Endothelial cell of umbilical vein (primary cell): ENCODE data around the gene MRPS5. TPM values are rescaled to one million over a fixed set of nuclear protein-coding genes. Genes with fewer than 3 reads are reported as not detected.

Experiments
- BruUV-seq: library from RNA; stranded (reverse); fragments of 400-500 nt; replicated peaks from 2 replicates; lab custom pipeline; 2021; lab: Mats Ljungman, UMichigan
- CTCF ChIA-PET: fragments of 300-600, 350-600 bp; sonication (Branson Sonifier 250); formaldehyde crosslinking; loops from one replicate; lab custom pipeline; 2021; ENCODE audit warnings: antibody characterized with exemption, inconsistent platforms; lab: Charles Lee
- POLR2A ChIA-PET: fragments of 300-600, 350-600 bp; sonication (Branson Sonifier 250); formaldehyde crosslinking; loops from one replicate; lab custom pipeline; 2021; ENCODE audit warnings: antibody characterized with exemption, inconsistent platforms; lab: Charles Lee
- DNase-seq: peaks from one replicate; pipeline ENCODE4 v3.0.0-alpha.2; 2011; ENCODE audit warnings: low read depth, low spot score
- FAIRE-seq: peaks from 2 replicates; lab custom pipeline; 2011; peaks lifted over from hg19 to GRCh38; lab: Jason Lieb, UNC
- H2AFZ ChIP-seq: 2 replicates; pipeline ENCODE4 v1.6.0; 2012; ENCODE audit warnings: low read depth, low read length, control low read depth, inconsistent platforms
- H3K27ac ChIP-seq: 2 replicates; pipeline ENCODE4 v1.5.1; 2011; ENCODE audit warnings: low read depth, mild to moderate bottlenecking, control low read depth, low read length, moderate library complexity; ENCODE audit not compliant: insufficient read depth
- H3K27me3 ChIP-seq, 2 experiments: 2 replicates each; pipeline versions ENCODE4 v1.6.0 to v1.6.1; 2011; ENCODE audit warnings: low read length in 2 of 2, mixed read lengths in 1 of 2; ENCODE audit not compliant: control insufficient read depth in 2 of 2, insufficient read depth in 2 of 2
- H3K36me3 ChIP-seq, 2 experiments: 2 replicates in 1 of 2; 3 replicates in 1 of 2; pipeline ENCODE4 v1.5.1; 2011; ENCODE audit warnings: low read length in 2 of 2, mild to moderate bottlenecking in 1 of 2, moderate library complexity in 1 of 2; ENCODE audit not compliant: control insufficient read depth in 2 of 2, insufficient read depth in 2 of 2; ENCODE audit errors: extremely low read depth in 1 of 2
- H3K4me1 ChIP-seq: 3 replicates; pipeline ENCODE4 v1.5.1; 2011; ENCODE audit warnings: mild to moderate bottlenecking, low read length; ENCODE audit not compliant: control insufficient read depth, insufficient read depth; ENCODE audit errors: extremely low read depth
- H3K4me2 ChIP-seq: 2 replicates; pipeline ENCODE4 v1.6.1; 2011; ENCODE audit warnings: low read length, control low read depth, mixed read lengths; ENCODE audit not compliant: insufficient read depth
- H3K4me3 ChIP-seq, 3 experiments: fragments of 200-600 bp in 1 of 3; sonication (generic), shearing (Covaris generic) in 1 of 3; replicated peaks in 1 of 3; 2 replicates each; pipeline ENCODE4 v1.5.1; 2011 to 2016; ENCODE audit warnings: control low read depth in 3 of 3, low read length in 3 of 3, mild to moderate bottlenecking in 2 of 3, inconsistent platforms in 1 of 3, low read depth in 1 of 3, moderate library complexity in 1 of 3; ENCODE audit not compliant: insufficient read depth in 1 of 3
- H3K79me2 ChIP-seq: 2 replicates; pipeline ENCODE4 v1.6.0; 2012; ENCODE audit warnings: low read length, inconsistent platforms; ENCODE audit not compliant: control insufficient read depth, insufficient read depth
- H3K9ac ChIP-seq: replicated peaks from 2 replicates; pipeline ENCODE3; 2011; ENCODE audit warnings: low read length, control low read depth; ENCODE audit not compliant: insufficient read depth; ENCODE audit errors: extremely low read depth
- H3K9me1 ChIP-seq: replicated peaks from 3 replicates; pipeline ENCODE4 v1.6.0; 2011; ENCODE audit warnings: mild to moderate bottlenecking, low read length; ENCODE audit not compliant: control insufficient read depth, insufficient read depth; ENCODE audit errors: extremely low read depth
- H3K9me3 ChIP-seq: replicated peaks from 2 replicates; pipeline ENCODE4 v1.5.1; 2012; ENCODE audit warnings: low read length, inconsistent platforms; ENCODE audit not compliant: control insufficient read depth, insufficient read depth
- H4K20me1 ChIP-seq: replicated peaks from 2 replicates; pipeline ENCODE3; 2011; ENCODE audit warnings: mild to moderate bottlenecking, low read length; ENCODE audit not compliant: control insufficient read depth, insufficient read depth; ENCODE audit errors: extremely low read depth
- CTCF ChIP-seq, 2 donors: IDR thresholded peaks; 1 replicate in 1 of 2; 2 replicates in 1 of 2; pipeline ENCODE4 v1.5.1; 2011; ENCODE audit warnings: low read length in 2 of 2, mild to moderate bottlenecking in 2 of 2, moderate library complexity in 2 of 2, control low read depth in 1 of 2, inconsistent platforms in 1 of 2, low read depth in 1 of 2; ENCODE audit not compliant: insufficient read depth in 1 of 2; ENCODE audit errors: extremely low read depth in 1 of 2
- EZH2 ChIP-seq: IDR thresholded peaks from 2 replicates; pipeline ENCODE4 v1.6.1; 2012; ENCODE audit warnings: borderline replicate concordance, low read depth, mild to moderate bottlenecking, moderate library complexity, low read length, inconsistent platforms; ENCODE audit not compliant: severe bottlenecking
- FOS ChIP-seq: IDR thresholded peaks from 2 replicates; pipeline ENCODE4 v1.6.1; 2011; ENCODE audit warnings: mild to moderate bottlenecking, low read length, moderate library complexity, borderline replicate concordance; ENCODE audit not compliant: insufficient read depth
- GATA2 ChIP-seq: IDR thresholded peaks from 2 replicates; pipeline ENCODE4 v1.7.0; 2011; ENCODE audit warnings: low read depth, mild to moderate bottlenecking, moderate library complexity, mixed read lengths, low read length; ENCODE audit not compliant: insufficient read length, insufficient read depth
- JUN ChIP-seq: IDR thresholded peaks from 2 replicates; pipeline ENCODE4 v1.6.1; 2011; ENCODE audit warnings: borderline replicate concordance, low read depth; ENCODE audit not compliant: insufficient read length, insufficient read depth
- MAX ChIP-seq: IDR thresholded peaks from 2 replicates; pipeline ENCODE4 v1.6.1; 2011; ENCODE audit not compliant: insufficient read depth, insufficient read length
- MYC ChIP-seq: IDR thresholded peaks from one replicate; pipeline ENCODE4 v1.6.1; 2011; ENCODE audit warnings: mild to moderate bottlenecking, low read depth, low read length
- POLR2A ChIP-seq: IDR thresholded peaks from 2 replicates; pipeline ENCODE4 v1.6.1; 2012; ENCODE audit warnings: low read depth, mild to moderate bottlenecking, control low read depth, low read length
- POLR2AphosphoS5 ChIP-seq: IDR thresholded peaks from 2 replicates; pipeline ENCODE4 v1.6.1; 2012; ENCODE audit warnings: low read depth, mild to moderate bottlenecking, control low read depth, low read length, moderate library complexity; ENCODE audit not compliant: insufficient read depth
- dilution Hi-C: fragments of 300-500 bp; cut with MboI; formaldehyde crosslinking; loops from one replicate; pipeline ENCODE4 v1.15.0; 2019; ENCODE audit warnings: low sequenced_read_pairs; ENCODE audit not compliant: extremely low pct_ligation_motif_present
- intact Hi-C: fragments of 100-400 bp; cut with micrococcal nuclease; formaldehyde crosslinking; loops from one replicate; pipeline ENCODE4 v1.10.0; 2022
- polyA plus RNA-seq, 4 experiments: library from polyadenylated mRNA; depleted of rRNA in 3 of 4; stranded (reverse) in 3 of 4; unstranded in 1 of 4; fragments of >200 nt; gene quantifications; 2 replicates each; pipeline versions ENCODE4 v1.2.1 to v1.2.3, GENCODE V29; 2011 to 2012; ENCODE audit warnings: missing spikeins in 1 of 4
- total RNA-seq: library from RNA; stranded (reverse); gene quantifications from 2 replicates; pipeline ENCODE4 v1.2.3, GENCODE V29; 2021

Gene MRPS5
- total and polyA plus RNA-seq, 2 donors (not counting 3 experiments of a cell fraction or from before 2014, with no cell fraction given) = 50.5 to 62.8 TPM

GRCh38 chr2:95087379-95087778, 34.2 kb downstream of the MRPS5 start:
- Histone ChIP-seq H3K79me2 (no peaks in the 10 kb centered on the region), H3K36me3 (peaks cover 5 to 13% of the 10 kb centered on the region in 2 experiments), H3K4me3 (no peak overlapping the region), H3K4me2 (no peak overlapping the region), H2AFZ (no peak overlapping the region), H3K27ac (no peak overlapping the region), H3K9me1 (no peaks in the 10 kb centered on the region), H3K9me3 (no peaks in the 10 kb centered on the region), H3K27me3 (no peaks in the 10 kb centered on the region), H4K20me1 (no peaks in the 10 kb centered on the region), H3K9ac (no peak overlapping the region), H3K4me1 (no peaks in the 10 kb centered on the region)
- dilution Hi-C loops (no loop called here), intact Hi-C loops (no loop called here)
- no TSS peak for BruUV-seq
- CTCF ChIA-PET = no interaction called here
- DNase-seq (no peak), FAIRE-seq (no peak)
- POLR2A ChIA-PET = no interaction called here
- no peak for TF ChIP-seq FOS
- TF ChIP-seq POLR2AphosphoS5 = no peak
- no peak for TF ChIP-seq CTCF (IDR thresholded peaks at IDR 0.05; ENCODE audit: extremely low read depth in 1 of 2, insufficient read depth in 1 of 2, low read depth in 1 of 2, low read length in 2 of 2)
- no peak for TF ChIP-seq MYC
- TF ChIP-seq EZH2 = no peak
- no peak for TF ChIP-seq GATA2
- no peak for TF ChIP-seq MAX
- TF ChIP-seq POLR2A = no peak
- TF ChIP-seq JUN = no peak
